GM18858 (cell line): Measurements from ENCODE around the gene C18orf54.
A peak's percentile ranks its signal among the peaks of the same experiment; 100 is the strongest.
"Not testable (repeated sequence)": the region's sequence is repeated elsewhere in the genome, so short reads cannot be mapped to it uniquely, and the experiment has no call there.

ENCODE experiments used
- ATAC-seq: cut with Tn5 transposase; IDR thresholded peaks from one replicate; pipeline ENCODE4 v1.9.1; 2021; ENCODE audit not compliant: unreplicated experiment

C18orf54 gene

DNA sequence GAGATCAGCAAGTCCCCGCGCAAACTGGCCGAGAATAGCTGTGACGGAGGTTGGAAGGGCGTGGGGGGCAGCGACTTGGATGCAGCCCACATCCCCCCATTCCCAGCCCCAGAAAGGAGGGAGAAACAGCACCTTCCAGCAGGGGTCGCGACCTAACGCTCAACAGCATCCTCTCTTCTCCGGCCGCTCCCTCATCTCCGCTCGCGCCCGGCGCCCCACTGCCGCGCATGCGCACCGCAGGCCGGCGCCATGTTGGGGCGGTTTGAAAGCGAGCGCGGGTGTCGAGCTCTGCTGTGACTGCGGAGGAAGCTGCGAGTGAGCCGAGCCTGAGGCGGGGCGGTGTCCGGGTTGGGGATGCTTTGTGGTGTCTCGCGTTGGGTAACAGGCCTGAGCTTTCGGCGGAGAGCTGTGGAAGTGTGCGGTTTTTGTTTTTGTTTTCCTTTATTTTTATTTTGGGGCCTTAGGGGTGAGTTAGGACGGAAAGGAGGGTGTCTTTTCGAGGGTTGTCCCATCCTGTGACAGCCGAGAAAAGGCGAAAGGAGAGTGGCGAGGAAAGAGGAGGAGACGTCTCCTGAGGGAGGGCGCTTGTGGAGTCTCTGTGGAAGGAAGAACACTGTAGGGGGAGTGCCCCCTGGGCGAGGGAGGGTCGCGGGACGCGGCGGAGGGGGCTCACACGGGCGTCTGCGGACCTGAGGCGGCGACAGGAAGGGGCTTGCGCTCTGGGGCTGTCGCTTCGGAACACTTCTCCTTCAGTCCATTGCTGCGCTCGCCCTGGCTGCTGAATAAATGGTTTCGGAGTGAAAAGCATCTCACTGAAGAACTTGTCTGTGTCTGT lies at the start of gene C18orf54, which contains the start of gene STARD6:
Gene C18orf54 (plus strand): TSS at position 247 of the 835 bp plus-strand sequence. CDS start 2,667 bp downstream, outside the sequence.
Gene STARD6 (minus strand): TSS at position 199 of the 835 bp plus-strand sequence. CDS start 3,285 bp downstream, outside the sequence.
- ATAC-seq, result peak; percentile 93

DNA sequence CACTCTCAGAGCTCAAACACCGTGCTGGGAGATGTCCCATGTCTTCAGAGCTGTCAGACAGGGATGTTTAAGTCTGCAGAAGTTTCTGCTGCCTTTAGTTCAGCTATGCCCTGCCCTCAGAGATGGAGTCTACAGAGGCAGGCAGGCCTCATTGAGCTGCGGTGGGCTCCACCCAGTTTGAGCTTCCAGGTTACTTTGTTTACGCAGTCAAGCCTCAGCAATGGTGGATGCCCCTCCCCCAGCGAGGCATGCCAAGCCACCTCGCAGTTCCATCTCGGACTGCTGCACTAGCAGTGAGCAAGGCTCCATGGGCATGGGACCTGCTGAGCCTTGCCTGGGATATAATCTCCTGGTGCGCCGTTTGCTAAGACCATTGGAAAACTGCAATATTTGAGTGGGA lies 48.1 kb upstream of the C18orf54 start:
- ATAC-seq, result not testable (repeated sequence)

DNA sequence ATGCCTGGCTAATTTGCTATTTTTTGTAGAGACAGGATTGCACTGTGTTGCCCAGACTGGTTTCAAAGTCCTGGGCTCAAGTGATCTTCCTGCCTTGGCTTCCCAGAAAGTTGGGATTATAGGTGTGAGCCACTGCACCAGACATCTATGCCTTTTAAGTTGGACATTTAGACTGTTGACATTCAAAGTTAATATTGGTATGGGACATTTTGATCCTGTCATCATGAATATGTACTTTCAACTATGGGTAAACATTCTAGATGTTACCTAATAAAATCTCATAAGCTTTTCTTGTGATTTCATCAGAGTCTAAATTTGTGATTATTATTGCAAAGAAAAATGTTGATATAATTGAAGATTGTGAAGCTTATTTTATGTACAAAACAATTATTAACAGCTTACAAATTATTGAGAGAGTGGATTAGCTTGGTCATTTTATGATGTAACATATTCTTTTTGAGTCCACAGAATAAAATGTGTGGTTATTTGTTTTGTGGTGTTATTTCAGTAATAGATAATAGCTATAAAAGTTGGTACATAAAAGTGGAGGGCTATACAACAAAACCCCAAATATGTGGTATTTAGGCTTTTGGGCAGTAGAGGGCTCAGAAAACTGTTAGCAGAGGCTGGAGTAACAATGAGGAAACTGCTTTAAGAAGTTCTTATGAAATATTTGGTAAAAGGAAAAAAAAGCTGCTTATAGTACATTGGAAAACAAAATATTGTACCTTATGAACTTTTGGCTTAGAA lies 41.5 kb upstream of the C18orf54 start:
- ATAC-seq, result no peak

DNA sequence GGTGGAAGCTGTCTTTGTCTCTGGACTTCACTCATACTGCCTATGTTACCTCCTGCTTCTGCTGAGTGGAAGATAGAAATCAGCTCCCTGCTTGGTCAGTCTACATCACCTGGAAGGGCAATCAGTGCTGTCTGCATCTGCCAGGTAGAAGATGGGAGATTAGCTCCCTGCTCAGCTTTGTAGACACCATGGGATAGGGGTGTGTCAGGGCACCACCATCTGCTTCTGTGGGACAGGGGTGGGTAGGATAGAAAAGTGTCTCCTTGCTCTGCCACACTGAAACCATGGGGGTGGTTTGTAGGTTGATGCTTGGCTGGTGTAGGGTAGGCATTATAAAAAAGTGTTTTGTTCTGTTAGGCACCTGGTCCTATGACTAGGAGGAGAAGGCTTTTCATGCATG lies 34.1 kb upstream of the C18orf54 start:
- ATAC-seq, result no peak

DNA sequence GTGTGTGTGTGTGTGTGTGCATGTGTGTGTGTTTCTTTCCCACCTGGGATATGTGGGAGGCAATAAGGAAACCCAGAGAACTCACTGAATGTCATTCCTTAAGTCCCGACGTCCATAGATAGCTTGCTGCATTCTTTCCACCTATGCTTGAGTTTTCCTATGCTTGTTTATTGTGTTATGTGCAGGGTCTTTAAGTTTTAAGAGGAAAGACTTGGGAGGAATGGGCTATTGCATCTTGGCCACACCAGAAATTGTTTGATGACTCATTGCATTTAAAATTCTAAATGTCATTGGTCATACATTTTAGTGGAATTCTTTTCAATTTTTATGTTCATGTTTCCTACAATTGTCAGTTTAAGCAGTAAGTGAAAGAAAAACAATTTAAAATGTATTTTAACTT lies 33.7 kb upstream of the C18orf54 start:
- no peak for ATAC-seq

DNA sequence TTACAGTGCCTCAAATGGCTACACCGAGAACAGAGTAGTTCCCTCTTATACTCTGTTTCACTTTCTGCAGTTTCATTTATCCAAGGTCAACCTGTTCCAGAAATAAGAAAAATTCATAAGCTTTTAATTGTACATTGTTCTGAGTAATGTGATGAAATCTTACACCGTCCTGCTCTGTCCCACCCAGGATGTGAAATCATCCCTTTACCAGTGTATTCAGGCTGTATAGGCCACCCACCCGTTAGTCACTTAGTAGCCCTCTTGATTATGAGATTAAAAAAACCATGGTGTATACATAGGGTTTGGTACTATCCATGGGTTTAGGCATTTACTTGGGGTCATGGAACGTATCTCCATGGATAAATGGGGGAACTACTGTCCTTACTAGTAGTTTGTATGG lies 29.9 kb upstream of the C18orf54 start:
- ATAC-seq, result no peak

GRCh38 chr18:54329787-54330186 lies 27.9 kb upstream of the C18orf54 start:
- no peak for ATAC-seq

DNA sequence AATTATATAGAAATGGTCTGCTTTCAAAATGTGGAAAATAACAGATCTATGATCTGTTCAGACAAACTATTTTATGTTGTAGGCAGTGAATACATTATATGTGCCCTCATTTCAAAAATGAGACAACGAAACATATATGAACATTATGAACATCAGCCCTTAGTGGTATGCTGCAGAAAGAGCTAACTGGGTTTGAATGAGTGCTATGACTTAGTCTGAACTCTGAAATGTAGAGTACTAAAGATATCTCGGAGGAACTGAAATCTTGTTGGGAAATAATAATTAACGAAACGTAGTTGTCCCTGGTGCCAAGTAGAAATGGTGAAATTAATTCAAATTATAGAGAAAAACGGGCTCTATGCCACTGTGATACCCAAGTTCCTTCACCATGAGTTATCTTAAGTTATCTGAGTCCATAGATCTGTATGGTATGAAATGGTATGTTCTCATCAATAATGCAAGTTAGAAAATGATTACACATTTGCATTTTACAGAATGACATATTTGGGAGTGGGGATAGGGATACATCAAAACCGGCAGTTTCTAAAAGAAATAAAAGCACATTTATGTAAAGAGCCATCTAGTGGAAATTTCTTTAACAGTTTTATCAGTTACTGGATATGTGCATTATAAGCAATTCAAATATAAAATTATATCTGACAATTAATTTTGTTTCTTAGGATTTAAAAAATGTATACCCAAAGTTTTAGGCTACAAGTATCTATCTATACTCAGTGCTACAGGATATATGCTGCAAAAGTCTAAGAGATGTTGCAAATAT lies 26.7 kb upstream of the C18orf54 start:
- ATAC-seq, result no peak

DNA sequence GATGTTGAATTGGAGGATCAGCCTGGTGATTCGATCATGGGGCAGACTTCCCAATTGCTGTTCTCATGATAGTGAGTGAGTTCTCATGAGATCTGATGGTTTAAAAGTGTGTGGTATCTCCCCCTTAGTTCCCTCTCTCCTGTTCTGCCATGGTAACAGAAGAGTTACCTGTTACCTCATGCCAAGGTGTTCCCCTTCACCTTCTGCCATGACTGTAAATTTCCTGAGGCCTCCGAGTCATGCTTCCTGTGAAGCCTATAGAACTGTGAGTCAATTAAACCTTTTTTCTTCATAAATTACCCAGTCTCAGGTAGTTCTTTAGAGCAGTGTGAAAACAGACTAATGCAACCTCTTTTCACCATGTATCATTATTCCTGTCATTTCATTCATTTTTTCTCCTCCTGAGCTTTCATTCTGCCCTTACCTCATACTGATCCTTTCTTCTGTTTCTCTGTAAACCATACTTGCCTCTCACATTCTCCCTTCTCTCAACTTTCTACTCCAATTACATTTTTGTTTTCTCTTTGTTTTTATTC lies 22.0 kb upstream of the C18orf54 start:
- no peak for ATAC-seq

DNA sequence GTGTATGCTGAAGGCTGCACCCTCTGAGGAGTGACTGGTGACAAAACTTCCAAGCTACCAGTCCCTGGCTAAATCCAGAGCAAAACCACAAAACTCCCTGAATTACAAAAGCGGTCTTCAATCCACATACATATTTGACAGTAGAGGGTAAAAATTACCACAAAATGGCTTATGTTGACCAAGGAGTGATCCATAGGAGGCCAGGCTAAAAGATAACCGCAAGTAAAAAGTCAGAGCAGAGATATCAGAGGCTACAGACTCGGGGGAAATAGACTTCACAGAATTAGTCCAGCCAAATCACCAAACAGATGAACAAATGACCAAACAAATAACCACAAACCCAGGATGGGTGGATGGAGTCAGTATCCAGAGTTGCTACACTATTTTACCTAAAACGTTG lies 19.5 kb upstream of the C18orf54 start:
- ATAC-seq, result no peak

DNA sequence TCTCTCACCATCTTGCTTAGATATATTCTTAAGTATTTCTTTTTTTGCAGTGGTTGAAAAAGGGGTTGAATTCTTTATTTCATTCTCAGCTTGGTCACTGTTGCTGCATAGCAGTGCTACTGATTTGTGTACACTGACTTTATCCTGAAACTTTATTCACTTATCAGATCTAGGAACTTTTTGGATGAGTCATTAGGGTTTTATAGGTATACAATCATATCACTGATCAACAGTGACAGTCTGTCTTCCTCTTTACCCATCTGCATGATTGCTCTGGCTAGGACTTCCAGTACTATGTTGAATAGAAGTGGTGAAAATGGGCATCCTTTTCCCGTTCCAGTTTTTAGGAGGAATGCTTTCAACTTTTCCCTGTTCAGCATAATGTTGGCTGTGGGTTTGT lies 6.5 kb upstream of the C18orf54 start:
- ATAC-seq, result no peak

- ATAC-seq, result peak; percentile 1
Measured at GRCh38 chr18:54357082-54357659, 535 bp upstream of the C18orf54 start.

DNA sequence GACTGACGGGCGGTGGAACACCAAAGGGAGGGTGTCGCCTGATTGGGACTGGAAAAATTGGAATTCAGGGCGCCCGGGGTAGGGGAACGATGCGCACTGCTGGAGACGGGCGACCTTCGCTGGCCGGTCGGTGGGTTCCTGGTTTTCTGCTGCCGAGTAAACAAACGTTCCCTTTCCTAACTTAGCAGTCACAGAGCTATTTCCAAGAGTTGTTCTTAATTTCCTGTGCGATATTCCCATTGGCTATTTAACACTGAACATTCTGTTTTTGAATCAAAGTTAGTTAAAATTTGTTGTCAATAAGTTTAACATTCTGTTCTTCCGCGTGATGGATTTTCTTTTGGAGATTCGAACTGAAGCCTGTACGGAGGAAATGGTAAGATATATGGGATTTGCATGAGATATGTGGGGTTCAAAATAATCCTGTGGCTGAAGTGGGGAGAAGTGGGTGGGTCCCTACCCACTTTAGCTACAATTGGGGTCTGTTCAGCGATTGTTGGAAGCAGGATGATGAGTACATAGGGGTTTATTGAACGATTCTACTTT lies 862 bp downstream of the C18orf54 start:
- ATAC-seq, result peak; percentile 5

DNA sequence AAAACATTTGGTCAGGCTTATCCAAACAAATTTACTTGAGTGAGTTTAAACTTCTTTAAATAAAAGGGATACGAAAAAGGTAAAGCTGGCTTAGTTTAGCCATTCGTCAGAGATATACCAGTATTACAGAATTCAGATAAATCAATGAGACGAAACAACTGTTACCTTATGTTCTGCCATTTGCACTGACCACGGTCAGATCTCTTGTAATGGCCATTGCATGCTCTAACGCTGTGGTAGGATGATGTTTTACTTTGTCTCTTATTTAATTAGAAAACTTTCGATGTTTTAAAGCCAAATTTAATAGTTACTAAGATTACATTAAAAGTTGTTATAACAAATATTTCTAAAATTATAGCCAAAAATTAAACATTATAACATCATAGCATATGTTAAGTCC lies 1.5 kb downstream of the C18orf54 start:
- ATAC-seq, result no peak

GRCh38 chr18:54360406-54360805 lies 2.7 kb downstream of the C18orf54 start:
- ATAC-seq, result no peak

GRCh38 chr18:54378057-54378456 lies 20.4 kb downstream of the C18orf54 start:
- ATAC-seq, result no peak

DNA sequence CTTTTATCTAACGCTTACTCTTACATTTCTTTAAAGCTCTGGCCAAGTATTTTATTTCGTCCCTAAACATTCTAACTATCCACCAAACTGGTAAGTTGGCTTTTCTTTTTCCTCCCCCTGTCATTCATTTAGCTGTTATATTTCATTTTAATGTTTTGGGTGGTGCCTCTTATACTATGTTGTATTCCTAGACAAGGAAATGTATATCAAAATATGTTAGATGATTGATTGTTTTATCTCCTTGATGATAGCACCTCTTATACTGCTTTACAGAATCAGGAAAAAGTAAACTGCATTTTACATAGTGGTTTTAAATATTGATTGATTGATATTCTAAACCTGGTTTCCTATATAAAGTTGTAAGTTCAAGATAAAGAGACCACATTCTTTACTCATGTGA lies 23.9 kb downstream of the C18orf54 start:
- no peak for ATAC-seq

GRCh38 chr18:54382076-54382475 lies 24.4 kb downstream of the C18orf54 start:
- no peak for ATAC-seq

- no peak for ATAC-seq
Measured at GRCh38 chr18:54382733-54383252, 25.1 kb downstream of the C18orf54 start.

GRCh38 chr18:54386043-54386442 lies 28.3 kb downstream of the C18orf54 start:
- ATAC-seq, result no peak
